IPS DF 6.9 (cell line): ENCODE results near the gene HNRNPA3.

Source experiments
- DNase-seq: peaks from one replicate; pipeline ENCODE4 v3.0.0-alpha.2; 2013; ENCODE audit warnings: low read depth, low spot score
- H3K27ac ChIP-seq: one replicate; pipeline ENCODE4 v1.5.1; 2013; ENCODE audit warnings: low read length, control low read depth
- H3K27me3 ChIP-seq: 2 replicates; pipeline ENCODE4 v1.6.1; 2013; ENCODE audit warnings: mild to moderate bottlenecking, low read length; ENCODE audit not compliant: control insufficient read depth, insufficient read depth
- H3K36me3 ChIP-seq: 2 replicates; pipeline ENCODE4 v1.6.1; 2013; ENCODE audit warnings: low read length; ENCODE audit not compliant: control insufficient read depth, insufficient read depth
- H3K4me1 ChIP-seq: 2 replicates; pipeline ENCODE4 v1.6.1; 2013; ENCODE audit warnings: low read length; ENCODE audit not compliant: control insufficient read depth, insufficient read depth
- H3K4me3 ChIP-seq: 2 replicates; pipeline ENCODE4 v1.5.1; 2013; ENCODE audit warnings: mild to moderate bottlenecking, low read length
- H3K9me3 ChIP-seq: 2 replicates; pipeline ENCODE4 v1.6.1; 2013; ENCODE audit warnings: low read length, inconsistent platforms; ENCODE audit not compliant: control insufficient read depth, insufficient read depth
- WGBS: extraction: QIAGEN DNeasy Blood & Tissue Kit; methylation state at CpG from one replicate; pipeline ENCODE4 v1.1.7; 2013; ENCODE audit warnings: mixed read lengths, missing lambda C conversion rate; ENCODE audit not compliant: insufficient read length, insufficient coverage; 5-methylcytosine and 5-hydroxymethylcytosine counted together

HNRNPA3 gene

GRCh38 chr2:177255227-177255601, 42.6 kb downstream of the HNRNPA3 start:
- no peak overlapping the region for H3K4me3 ChIP-seq
- no peaks in the 10 kb centered on the region for H3K27me3 ChIP-seq
- no CpG with 5 or more reads among the region's 2 CpGs for WGBS
- H3K27ac ChIP-seq = no peak overlapping the region
- no peaks in the 10 kb centered on the region for H3K36me3 ChIP-seq
- H3K4me1 ChIP-seq = peaks cover 2% of the 10 kb centered on the region; the same call in 1 of the 2 replicates
- DNase-seq = no peak
- no peaks in the 10 kb centered on the region for H3K9me3 ChIP-seq

GRCh38 chr2:177256026-177256425, 43.4 kb downstream of the HNRNPA3 start:
- no peak for DNase-seq
- H3K9me3 ChIP-seq = no peaks in the 10 kb centered on the region
- peaks cover 2% of the 10 kb centered on the region; the same call in 1 of the 2 replicates for H3K4me1 ChIP-seq
- H3K36me3 ChIP-seq = no peaks in the 10 kb centered on the region
- no peak overlapping the region for H3K4me3 ChIP-seq
- no peak overlapping the region for H3K27ac ChIP-seq
- WGBS = no CpG with 5 or more reads among the region's 2 CpGs
- H3K27me3 ChIP-seq = no peaks in the 10 kb centered on the region

- DNase-seq = no peak
- Histone ChIP-seq H3K36me3 (no peaks in the 10 kb centered on the region), H3K4me1 (peaks cover 2% of the 10 kb centered on the region; the same call in 1 of the 2 replicates), H3K9me3 (no peaks in the 10 kb centered on the region), H3K27ac (no peak overlapping the region), H3K4me3 (no peak overlapping the region), H3K27me3 (no peaks in the 10 kb centered on the region)
- no CpG with 5 or more reads among the region's 3 CpGs for WGBS
Observed at GRCh38 chr2:177256695-177257094, 44.1 kb downstream of the HNRNPA3 start.

GRCh38 chr2:177257471-177257870, 44.9 kb downstream of the HNRNPA3 start:
- H3K36me3 ChIP-seq = no peaks in the 10 kb centered on the region
- H3K9me3 ChIP-seq = no peaks in the 10 kb centered on the region
- DNase-seq = no peak
- H3K4me3 ChIP-seq = no peak overlapping the region
- WGBS = no CpG with 5 or more reads among the region's 5 CpGs
- peaks cover 2% of the 10 kb centered on the region; the same call in 1 of the 2 replicates for H3K4me1 ChIP-seq
- no peaks in the 10 kb centered on the region for H3K27me3 ChIP-seq
- H3K27ac ChIP-seq = no peak overlapping the region

- no peak overlapping the region for H3K4me3 ChIP-seq
- DNase-seq = no peak
- no peaks in the 10 kb centered on the region for H3K27me3 ChIP-seq
- no peaks in the 10 kb centered on the region for H3K9me3 ChIP-seq
- H3K4me1 ChIP-seq = peaks cover 2% of the 10 kb centered on the region; the same call in 1 of the 2 replicates
- H3K27ac ChIP-seq = no peak overlapping the region
- WGBS = no CpG with 5 or more reads among the region's 2 CpGs
- no peaks in the 10 kb centered on the region for H3K36me3 ChIP-seq
Observed at GRCh38 chr2:177258059-177258458, 45.5 kb downstream of the HNRNPA3 start.

- H3K27me3 ChIP-seq = no peaks in the 10 kb centered on the region
- H3K4me1 ChIP-seq = no peaks in the 10 kb centered on the region; the same call in 1 of the 2 replicates
- no peaks in the 10 kb centered on the region; the same call in 1 of the 2 replicates for H3K36me3 ChIP-seq
- no peak overlapping the region for H3K4me3 ChIP-seq
- no peak overlapping the region for H3K27ac ChIP-seq
- no CpG with 5 or more reads among the region's 1 CpG for WGBS
- H3K9me3 ChIP-seq = no peaks in the 10 kb centered on the region
- DNase-seq = no peak
Observed at GRCh38 chr2:177260379-177260778, 47.8 kb downstream of the HNRNPA3 start.

GRCh38 chr2:177261116-177262060, 48.8 kb downstream of the HNRNPA3 start:
- H3K27me3 ChIP-seq = no peaks in the 10 kb centered on the region
- no peak for DNase-seq
- no peaks in the 10 kb centered on the region; the same call in 1 of the 2 replicates for H3K4me1 ChIP-seq
- no peaks in the 10 kb centered on the region for H3K9me3 ChIP-seq
- H3K36me3 ChIP-seq = no peaks in the 10 kb centered on the region; the same call in 1 of the 2 replicates
- WGBS = no CpG with 5 or more reads among the region's 5 CpGs
- no peak overlapping the region for H3K27ac ChIP-seq
- no peak overlapping the region for H3K4me3 ChIP-seq

GRCh38 chr2:177262092-177262491, 49.5 kb downstream of the HNRNPA3 start:
- no peaks in the 10 kb centered on the region for H3K9me3 ChIP-seq
- H3K4me1 ChIP-seq = no peaks in the 10 kb centered on the region; the same call in 1 of the 2 replicates
- no peaks in the 10 kb centered on the region; the same call in 1 of the 2 replicates for H3K36me3 ChIP-seq
- DNase-seq = no peak
- no CpG with 5 or more reads among the region's 2 CpGs for WGBS
- no peak overlapping the region for H3K4me3 ChIP-seq
- H3K27me3 ChIP-seq = no peaks in the 10 kb centered on the region
- H3K27ac ChIP-seq = no peak overlapping the region

GRCh38 chr2:177262958-177263450, 50.4 kb downstream of the HNRNPA3 start:
- H3K4me3 ChIP-seq = peak overlapping the region; percentile 94; the same call in 1 of the 2 replicates
- no peak overlapping the region for H3K27ac ChIP-seq
- no peaks in the 10 kb centered on the region; the same call in 1 of the 2 replicates for H3K36me3 ChIP-seq
- H3K27me3 ChIP-seq = no peaks in the 10 kb centered on the region
- 100% methylated on average over 1 of the region's 6 CpGs for WGBS
- H3K9me3 ChIP-seq = no peaks in the 10 kb centered on the region
- no peaks in the 10 kb centered on the region; the same call in 1 of the 2 replicates for H3K4me1 ChIP-seq
- DNase-seq = no peak

GRCh38 chr2:177263451-177264208, 51.0 kb downstream of the HNRNPA3 start:
- DNase-seq = no peak
- H3K36me3 ChIP-seq = no peaks in the 10 kb centered on the region; the same call in 1 of the 2 replicates
- no peaks in the 10 kb centered on the region; the same call in 1 of the 2 replicates for H3K4me1 ChIP-seq
- H3K27ac ChIP-seq = no peak overlapping the region
- peak overlapping the region; percentile 94 for H3K4me3 ChIP-seq
- no CpG with 5 or more reads among the region's 81 CpGs for WGBS
- no peaks in the 10 kb centered on the region for H3K27me3 ChIP-seq
- H3K9me3 ChIP-seq = no peaks in the 10 kb centered on the region
